Measurements from ENCODE around the gene ZNF571.
A peak's percentile ranks its signal among the peaks of the same experiment; 100 is the strongest.

The ZNF571 gene

DNA sequence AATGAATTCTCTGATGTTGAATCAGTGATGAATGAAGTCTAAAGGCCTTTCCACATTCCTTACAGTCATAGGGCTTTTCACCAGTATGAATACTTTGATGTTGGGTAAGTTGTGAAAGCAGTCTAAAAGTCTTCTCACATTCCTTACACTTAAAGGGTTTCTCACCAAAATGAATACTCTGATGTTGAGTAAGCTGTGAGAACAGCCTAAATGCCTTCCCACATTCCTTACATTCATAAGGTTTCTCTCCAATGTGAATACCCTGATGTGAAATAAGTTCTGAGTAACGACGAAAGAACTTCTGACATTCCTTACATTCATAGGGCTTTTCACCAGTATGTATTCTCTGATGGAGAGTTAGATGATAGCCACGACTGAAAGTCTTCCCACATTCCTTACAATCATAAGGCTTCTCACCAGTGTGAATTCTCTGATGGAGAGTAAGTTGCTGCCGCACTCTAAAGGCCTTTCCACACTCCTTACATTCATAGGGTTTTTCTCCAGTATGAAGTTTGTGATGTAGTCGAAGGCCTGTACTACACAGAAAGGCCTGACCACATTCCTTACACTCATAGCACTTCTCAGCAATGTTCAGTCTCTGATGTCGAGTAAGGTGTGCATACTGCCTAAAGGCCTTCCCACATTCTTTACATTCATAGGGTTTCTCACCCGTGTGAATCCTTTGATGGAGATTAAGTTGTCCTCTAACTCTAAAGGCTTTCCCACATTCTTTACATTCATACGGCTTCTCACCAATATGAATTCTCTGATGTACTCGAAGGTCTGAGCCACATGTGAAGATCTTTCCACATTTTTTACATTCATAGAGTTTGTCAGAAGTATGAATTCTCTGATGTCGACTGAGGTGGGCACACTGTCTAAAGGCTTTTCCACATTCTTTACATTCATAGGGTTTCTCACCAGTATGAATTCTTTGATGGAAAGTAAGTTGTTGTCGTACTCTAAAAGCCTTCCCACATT, 40.8 kb upstream of the ZNF571 start:
- POLR2A ChIA-PET = no interaction called here
- CTCF ChIA-PET = interaction anchor here (0.7 kb wide), 1 partner anchor 12 kb away, joined by 4 read pairs; no protein-coding TSS in a partner anchor
- Histone ChIP-seq H3K9me3 (ENCODE audit: control insufficient read depth, insufficient read depth, low read depth, low read length) (peaks cover 62% of the 10 kb centered on the region), H3K27ac (ENCODE audit: extremely low read depth, low read depth, low read length) (no peak overlapping the region), H3K4me3 (ENCODE audit: low read depth, low read length) (no peak overlapping the region), H3K4me1 (ENCODE audit: control insufficient read depth, insufficient read depth, low read length) (no peaks in the 10 kb centered on the region), H3K36me3 (ENCODE audit: control insufficient read depth in 2 of 2, insufficient read depth in 1 of 2, low read length in 2 of 2) (peaks cover 49 to 59% of the 10 kb centered on the region in 2 experiments)
- no peak for TF ChIP-seq ZSCAN16 (tag by site-specific recombination; IDR thresholded peaks at IDR 0.05)
- TF ChIP-seq ZBTB48 (tag by site-specific recombination; IDR thresholded peaks at IDR 0.05) = no peak
- TF ChIP-seq SETDB1 (IDR thresholded peaks at IDR 0.05; ENCODE audit: insufficient read length, low read length) = peak; percentile 80
- peak; percentile 67 for TF ChIP-seq ZNF274 (IDR thresholded peaks at IDR 0.05; ENCODE audit: low read length)
- TF ChIP-seq ZNF274 (tag by site-specific recombination; IDR thresholded peaks at IDR 0.05; ENCODE audit: borderline replicate concordance) = peak; percentile 92; the same call in 1 of the 2 replicates
- TF ChIP-seq TRIM28 (IDR thresholded peaks at IDR 0.05; ENCODE audit: borderline replicate concordance, low read length) = peak; percentile 86; the same call in 1 of the 2 replicates
- peak; percentile 21; the same call in 1 of the 2 replicates for TF ChIP-seq ZNF626 (tag by site-specific recombination; IDR thresholded peaks at IDR 0.05)

DNA sequence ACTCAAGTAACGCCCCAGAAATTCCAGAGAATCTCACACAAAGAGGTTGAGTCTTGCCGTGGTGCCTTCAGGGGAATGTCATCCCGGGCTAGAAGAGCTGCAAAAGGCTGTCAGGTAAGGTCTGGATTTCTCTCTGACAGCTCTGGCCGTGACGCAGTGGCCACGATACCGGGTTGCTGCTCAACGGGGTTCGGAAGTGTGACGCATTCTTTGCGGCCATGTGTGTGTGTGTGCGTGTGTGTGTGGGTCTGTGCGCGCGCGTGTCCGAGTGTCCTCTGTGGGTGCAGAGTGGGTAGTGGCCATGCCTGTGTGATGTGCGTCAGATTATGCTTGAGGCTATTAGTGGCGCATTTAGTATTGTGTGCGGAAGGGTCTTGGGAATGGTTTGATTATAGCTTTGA, 390 bp upstream of the ZNF571 start:
- Histone ChIP-seq H3K36me3 (ENCODE audit: control insufficient read depth in 2 of 2, insufficient read depth in 1 of 2, low read length in 2 of 2) (peaks cover 14 to 28% of the 10 kb centered on the region in 2 experiments), H3K9me3 (ENCODE audit: control insufficient read depth, insufficient read depth, low read depth, low read length) (peaks cover 10% of the 10 kb centered on the region), H3K4me1 (ENCODE audit: control insufficient read depth, insufficient read depth, low read length) (0 out of 2 replicates have a peak, but pooled peaks cover 5% of the 10 kb centered on the region), H3K4me3 (ENCODE audit: low read depth, low read length) (peak overlapping the region; percentile 71), H3K27ac (ENCODE audit: extremely low read depth, low read depth, low read length) (peak overlapping the region; percentile 87; the same call in 1 of the 2 replicates)
- ChIA-PET CTCF (interaction anchor here (0.7 to 0.8 kb wide), 2 partner anchors 125 to 1216 kb away, joined by 5 read pairs; partner anchors contain the start of genes ZFP14 and ZNF607), POLR2A (interaction anchor here (0.5 to 2.4 kb wide), 31 partner anchors 11 to 1381 kb away, joined by 3 to 29 read pairs (median 6); partner anchors contain the start of genes FAM98C, PSMD8, SIPA1L3 and WDR87)
- peak; percentile 100 for TF ChIP-seq ZNF600 (tag by site-specific recombination; IDR thresholded peaks at IDR 0.05)
- no peak for TF ChIP-seq ZFP3 (tag by site-specific recombination; IDR thresholded peaks at IDR 0.05; ENCODE audit: low read depth)
- TF ChIP-seq ZNF521 (tag by site-specific recombination; IDR thresholded peaks at IDR 0.05) = no peak
- TF ChIP-seq ZIC2 (tag by site-specific recombination; IDR thresholded peaks at IDR 0.05) = peak; percentile 48
- no peak for TF ChIP-seq ZSCAN5A (tag by site-specific recombination; IDR thresholded peaks at IDR 0.05)
- TF ChIP-seq ZNF623 (tag by site-specific recombination; IDR thresholded peaks at IDR 0.05) = peak; percentile 29; the same call in 1 of the 2 replicates
- peak; percentile 76; the same call in 1 of the 2 replicates for TF ChIP-seq ZNF624 (tag by site-specific recombination; IDR thresholded peaks at IDR 0.05)
- peak; percentile 42; the same call in 1 of the 2 replicates for TF ChIP-seq SCRT2 (tag by site-specific recombination; IDR thresholded peaks at IDR 0.05)
- peak; percentile 99 for TF ChIP-seq ZFP37 (tag by site-specific recombination; IDR thresholded peaks at IDR 0.05)
- no peak for TF ChIP-seq ZBTB49 (tag by site-specific recombination; IDR thresholded peaks at IDR 0.05; ENCODE audit: low read depth)
- peak; percentile 58; the same call in 1 of the 2 replicates for TF ChIP-seq ZNF133 (tag by site-specific recombination; IDR thresholded peaks at IDR 0.05)
- TF ChIP-seq PRDM10 (tag by site-specific recombination; IDR thresholded peaks at IDR 0.05) = no peak; the same call in 1 of the 2 replicates
- TF ChIP-seq TRIM28 (IDR thresholded peaks at IDR 0.05; ENCODE audit: borderline replicate concordance, low read length) = no peak
- peak; percentile 100 for TF ChIP-seq ZNF785 (tag by site-specific recombination; IDR thresholded peaks at IDR 0.05)
- no peak for TF ChIP-seq ZNF214 (tag by site-specific recombination; IDR thresholded peaks at IDR 0.05; ENCODE audit: borderline replicate concordance)
- TF ChIP-seq WT1 (tag by site-specific recombination; IDR thresholded peaks at IDR 0.05) = peak; percentile 65

Data from HEK293 (cell line).